ENCODE data around the gene KLHDC9.

GRCh38 chr1:161096530-161096929 lies 1.6 kb upstream of the KLHDC9 start:
- TF ChIP-seq CREB5 (CRISPR knock-in tag; IDR thresholded peaks at IDR 0.05; ENCODE audit: low read depth) (no peak), ZFP30 (CRISPR knock-in tag; IDR thresholded peaks at IDR 0.05) (no peak), RARB (CRISPR knock-in tag; IDR thresholded peaks at IDR 0.05) (no peak), ZNF70 (CRISPR knock-in tag; IDR thresholded peaks at IDR 0.05) (no peak), ZFP3 (CRISPR knock-in tag; IDR thresholded peaks at IDR 0.05) (no peak), CSDC2 (CRISPR knock-in tag; IDR thresholded peaks at IDR 0.05) (no peak)

Measured in SK-N-SH treated with all-trans-retinoic acid at 6 μM for 48 hours (cell line).